Chondrocyte (in vitro differentiated cells): ENCODE results near the gene RIF1. TPM values are rescaled to one million over a fixed set of nuclear protein-coding genes. Genes with fewer than 3 reads are reported as not detected.

ENCODE experiments used
- DNase-seq: peaks from one replicate; pipeline ENCODE4 v3.0.0; 2021; ENCODE audit warnings: mixed read lengths, low spot score
- H3K27ac Mint-ChIP-seq: one replicate; pipeline ENCODE4 v1.8.0; 2021; ENCODE audit warnings: mild to moderate bottlenecking, moderate library complexity, mixed read lengths; ENCODE audit not compliant: unreplicated experiment
- H3K27me3 Mint-ChIP-seq: 2 replicates; pipeline ENCODE4 v1.8.0; 2021; ENCODE audit warnings: low read depth, mixed read lengths
- H3K36me3 Mint-ChIP-seq: 2 replicates; pipeline ENCODE4 v1.8.0; 2021; ENCODE audit warnings: low read depth, mixed read lengths
- H3K4me1 Mint-ChIP-seq: 2 replicates; pipeline ENCODE4 v1.8.0; 2021; ENCODE audit warnings: low read depth, mild to moderate bottlenecking, mixed read lengths
- H3K4me3 Mint-ChIP-seq: one replicate; pipeline ENCODE4 v1.8.0; 2021; ENCODE audit warnings: mild to moderate bottlenecking, moderate library complexity, mixed read lengths; ENCODE audit not compliant: unreplicated experiment
- H3K9me3 Mint-ChIP-seq: 2 replicates; pipeline ENCODE4 v1.8.0; 2021; ENCODE audit warnings: low read depth, mixed read lengths
- total RNA-seq: library from RNA; stranded (reverse); gene quantifications from 3 replicates; pipeline ENCODE4 v1.2.1, GENCODE V29; 2021
- TF ChIP-seq, protein P1 (sequence below): fragments of 200-600 bp; sonication (generic); IDR thresholded peaks from 2 replicates; pipeline ENCODE4 v1.5.0; 2021; ENCODE audit warnings: antibody characterized with exemption, mild to moderate bottlenecking, moderate library complexity

RIF1 gene
- total RNA-seq, 1 donor from 2014 or later = 33.5 TPM

DNA sequence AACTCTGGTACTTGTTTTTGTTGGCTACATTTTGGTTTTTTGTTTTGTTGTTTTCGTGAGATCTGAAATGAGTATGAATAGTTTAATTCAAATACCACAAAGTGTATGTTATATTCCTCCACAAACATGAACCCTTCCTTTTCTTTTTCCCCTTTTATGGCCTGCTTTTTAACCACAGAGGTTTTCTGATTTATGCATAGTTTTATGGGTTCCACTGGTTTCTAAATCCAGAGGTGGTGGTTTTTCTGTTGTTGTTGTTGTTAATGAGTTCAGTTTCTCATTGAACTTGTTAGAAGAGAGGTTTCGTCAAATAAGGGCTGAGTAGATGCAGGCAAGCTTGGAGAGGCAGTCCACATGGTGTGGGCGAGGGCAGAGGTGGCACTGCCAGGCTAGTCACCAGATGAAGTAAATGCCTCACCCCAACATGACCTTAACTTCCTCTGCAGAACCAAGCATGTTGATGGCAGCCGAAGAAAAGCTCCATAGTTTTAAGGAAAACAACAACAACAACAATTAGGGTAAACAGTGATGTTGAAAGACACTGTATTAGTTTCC, 72.5 kb downstream of the RIF1 start:
- Mint-ChIP-seq H3K36me3 (peaks cover 15% of the 10 kb centered on the region), H3K9me3 (no peaks in the 10 kb centered on the region), H3K27me3 (no peaks in the 10 kb centered on the region), H3K4me1 (no peaks in the 10 kb centered on the region), H3K27ac (no peak overlapping the region), H3K4me3 (no peak overlapping the region)
- TF ChIP-seq, protein P1, sequence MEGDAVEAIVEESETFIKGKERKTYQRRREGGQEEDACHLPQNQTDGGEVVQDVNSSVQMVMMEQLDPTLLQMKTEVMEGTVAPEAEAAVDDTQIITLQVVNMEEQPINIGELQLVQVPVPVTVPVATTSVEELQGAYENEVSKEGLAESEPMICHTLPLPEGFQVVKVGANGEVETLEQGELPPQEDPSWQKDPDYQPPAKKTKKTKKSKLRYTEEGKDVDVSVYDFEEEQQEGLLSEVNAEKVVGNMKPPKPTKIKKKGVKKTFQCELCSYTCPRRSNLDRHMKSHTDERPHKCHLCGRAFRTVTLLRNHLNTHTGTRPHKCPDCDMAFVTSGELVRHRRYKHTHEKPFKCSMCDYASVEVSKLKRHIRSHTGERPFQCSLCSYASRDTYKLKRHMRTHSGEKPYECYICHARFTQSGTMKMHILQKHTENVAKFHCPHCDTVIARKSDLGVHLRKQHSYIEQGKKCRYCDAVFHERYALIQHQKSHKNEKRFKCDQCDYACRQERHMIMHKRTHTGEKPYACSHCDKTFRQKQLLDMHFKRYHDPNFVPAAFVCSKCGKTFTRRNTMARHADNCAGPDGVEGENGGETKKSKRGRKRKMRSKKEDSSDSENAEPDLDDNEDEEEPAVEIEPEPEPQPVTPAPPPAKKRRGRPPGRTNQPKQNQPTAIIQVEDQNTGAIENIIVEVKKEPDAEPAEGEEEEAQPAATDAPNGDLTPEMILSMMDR = no peak
- DNase-seq = no peak

DNA sequence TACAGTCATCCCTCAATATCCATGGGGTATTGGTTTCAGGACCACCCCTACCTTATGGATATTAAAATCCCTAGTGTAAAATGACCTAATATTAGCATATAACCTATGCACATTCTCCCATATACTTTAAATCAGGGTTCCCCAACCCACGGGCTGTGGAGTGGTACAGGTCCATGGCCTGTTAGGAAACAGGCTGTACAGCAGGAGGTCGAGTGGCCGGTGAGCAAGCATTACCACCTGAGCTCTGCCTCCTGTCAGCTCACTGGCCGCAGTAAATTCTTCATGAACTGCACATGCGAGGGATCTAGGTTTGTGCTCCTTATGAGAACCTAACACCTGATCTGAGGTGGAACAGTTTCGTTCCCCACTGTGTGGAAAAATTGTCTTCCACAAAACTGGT, 73.8 kb downstream of the RIF1 start:
- Mint-ChIP-seq H3K4me3 (no peak overlapping the region), H3K27me3 (no peaks in the 10 kb centered on the region), H3K4me1 (no peaks in the 10 kb centered on the region), H3K27ac (no peak overlapping the region), H3K9me3 (no peaks in the 10 kb centered on the region), H3K36me3 (peaks cover 13% of the 10 kb centered on the region)
- TF ChIP-seq, protein P1 = no peak
- no peak for DNase-seq

DNA sequence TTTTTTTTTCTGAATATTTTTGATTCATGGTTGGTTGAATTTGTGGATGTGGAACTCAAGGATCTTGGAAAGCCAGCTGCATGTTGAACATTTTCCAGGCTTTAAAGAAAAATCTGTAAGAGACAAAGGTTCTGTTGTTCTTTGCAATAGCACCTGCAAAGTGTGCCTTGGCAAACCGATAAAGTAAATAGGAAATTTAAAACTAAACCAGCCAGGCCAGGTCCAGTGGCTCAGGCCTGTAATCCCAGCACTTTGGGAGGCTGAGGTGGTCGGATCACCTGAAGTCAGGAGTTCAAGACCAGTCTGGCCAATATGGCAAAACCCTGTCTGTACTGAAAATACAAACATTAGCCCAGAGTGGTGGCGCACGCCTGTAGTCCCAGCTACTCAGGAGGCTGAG, 74.4 kb downstream of the RIF1 start:
- H3K4me1 Mint-ChIP-seq = no peaks in the 10 kb centered on the region
- H3K9me3 Mint-ChIP-seq = no peaks in the 10 kb centered on the region
- TF ChIP-seq, protein P1 = no peak
- H3K27me3 Mint-ChIP-seq = no peaks in the 10 kb centered on the region
- no peak overlapping the region for H3K27ac Mint-ChIP-seq
- no peak for DNase-seq
- H3K4me3 Mint-ChIP-seq = no peak overlapping the region
- H3K36me3 Mint-ChIP-seq = peaks cover 11% of the 10 kb centered on the region

DNA sequence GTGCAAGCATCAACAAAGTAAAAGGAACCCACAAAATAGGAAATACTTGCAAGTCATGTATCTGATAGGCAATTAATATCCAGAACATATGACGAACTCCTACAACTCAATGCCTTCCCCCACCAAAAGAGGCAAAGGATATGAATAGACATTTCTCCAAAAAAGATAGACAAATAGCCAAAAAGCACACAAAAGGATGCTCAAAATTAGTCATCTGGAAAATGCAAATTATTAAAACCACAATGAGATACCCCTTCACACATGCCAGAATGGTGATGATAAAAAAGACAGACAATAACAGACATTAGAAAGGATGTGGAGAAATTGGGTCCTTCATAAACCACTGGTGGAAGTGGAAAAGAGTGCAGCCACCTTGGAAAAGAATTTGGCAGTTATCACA, 76.4 kb downstream of the RIF1 start:
- H3K27me3 Mint-ChIP-seq = no peaks in the 10 kb centered on the region
- no peak for DNase-seq
- H3K9me3 Mint-ChIP-seq = no peaks in the 10 kb centered on the region
- H3K27ac Mint-ChIP-seq = no peak overlapping the region
- peaks cover 13% of the 10 kb centered on the region for H3K36me3 Mint-ChIP-seq
- no peaks in the 10 kb centered on the region for H3K4me1 Mint-ChIP-seq
- TF ChIP-seq, protein P1 = no peak
- no peak overlapping the region for H3K4me3 Mint-ChIP-seq

DNA sequence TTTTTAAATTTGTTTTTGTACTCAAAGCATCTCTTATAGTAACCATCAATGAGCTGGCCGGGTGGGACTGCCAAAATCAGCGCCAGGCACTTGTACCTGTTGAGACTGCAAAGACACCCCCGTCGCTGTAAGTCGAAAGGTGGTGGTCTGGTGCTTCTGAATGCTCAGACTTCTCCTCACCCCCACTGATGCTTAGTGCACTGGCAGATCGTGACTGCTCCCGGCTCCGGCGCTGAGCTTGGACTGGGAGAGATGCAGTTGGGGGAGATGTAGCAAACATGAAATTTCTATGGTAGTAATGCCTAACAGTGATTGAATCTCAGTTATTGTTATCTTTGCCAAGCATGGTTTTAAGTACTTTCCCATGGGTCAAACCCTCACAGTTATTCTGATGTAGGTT, 80.6 kb downstream of the RIF1 start:
- TF ChIP-seq, protein P1 = no peak
- Mint-ChIP-seq H3K36me3 (peaks cover 8% of the 10 kb centered on the region), H3K9me3 (no peaks in the 10 kb centered on the region), H3K27ac (no peak overlapping the region), H3K4me1 (no peaks in the 10 kb centered on the region), H3K27me3 (no peaks in the 10 kb centered on the region), H3K4me3 (no peak overlapping the region)
- no peak for DNase-seq
